SIG-M5 treated with dmso at 0.1 percent for 504 hours (cell line): ENCODE data around the gene MLXIP.
"Not testable (repeated sequence)": the region's sequence is repeated elsewhere in the genome, so short reads cannot be mapped to it uniquely, and the experiment has no call there.

Source experiments
- DNase-seq: peaks from one replicate; lab custom pipeline; 2025; ENCODE audit not compliant: unreplicated experiment; lab: John Stamatoyannopoulos, UW

Gene MLXIP

GRCh38 chr12:122094137-122094734 is 15.7 kb downstream of the MLXIP start:
- no peak for DNase-seq

DNA sequence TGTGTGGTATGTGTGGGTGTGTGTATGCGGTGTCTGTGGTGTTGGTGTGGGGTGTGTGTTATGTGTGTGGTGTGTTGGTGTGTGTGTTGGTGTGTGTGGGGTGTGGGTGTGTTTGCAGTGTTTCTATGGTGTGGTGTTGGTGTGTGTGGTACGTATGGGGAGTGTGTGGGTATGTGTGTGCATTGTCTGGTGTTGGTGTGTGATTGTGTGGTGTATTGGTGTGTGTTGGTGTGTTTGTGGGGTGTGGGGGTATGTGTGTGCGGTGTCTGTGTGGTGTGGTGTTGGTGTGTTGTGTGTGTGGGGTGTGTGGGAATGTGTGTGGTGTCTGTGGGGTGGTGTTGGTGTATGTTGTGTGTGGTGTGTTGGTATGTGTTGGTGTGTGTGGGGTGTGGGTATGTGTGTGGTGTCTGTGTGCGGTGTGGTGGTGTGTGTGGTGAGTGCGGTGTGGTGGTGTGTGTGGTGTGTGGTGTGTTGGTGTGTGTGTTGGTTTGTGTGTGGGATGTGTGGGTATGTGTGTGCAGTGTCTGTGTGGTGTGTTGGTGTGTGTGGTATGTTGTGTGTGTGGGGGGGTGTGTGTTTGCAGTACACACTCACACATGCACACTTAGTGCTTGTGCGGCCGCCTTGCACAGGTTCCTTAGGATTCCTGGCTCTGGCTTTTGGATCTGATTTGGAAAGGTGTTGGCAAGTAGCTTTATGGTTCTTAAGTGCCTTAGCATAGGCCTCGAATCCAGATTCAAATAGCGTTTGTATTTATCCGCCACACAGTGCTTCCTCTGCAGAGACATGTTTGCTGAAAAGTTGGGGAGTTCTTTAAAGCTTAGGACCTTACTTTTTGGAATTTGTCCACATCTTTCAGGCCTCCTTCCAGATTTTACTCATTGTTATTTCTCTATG is 16.4 kb downstream of the MLXIP start:
- no peak for DNase-seq

DNA sequence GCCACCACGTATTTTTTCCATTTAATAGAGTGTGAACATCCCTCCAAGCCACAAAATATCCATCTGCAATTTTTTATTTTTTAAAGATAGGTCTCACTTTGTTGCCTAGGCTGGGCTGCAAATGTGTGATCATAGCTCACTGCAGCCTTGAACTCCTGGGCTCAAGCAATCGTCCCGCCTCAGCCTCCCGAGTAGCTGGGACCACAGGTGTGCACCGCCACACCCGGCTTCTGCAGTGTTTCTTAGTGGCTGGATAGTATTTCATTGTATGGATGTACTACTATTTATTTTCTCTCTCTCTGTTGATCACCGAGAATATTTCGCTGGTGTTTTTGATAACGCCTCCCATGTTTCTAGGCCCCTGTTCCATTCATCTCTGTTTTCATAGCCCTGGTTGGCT is 17.5 kb downstream of the MLXIP start:
- no peak for DNase-seq

DNA sequence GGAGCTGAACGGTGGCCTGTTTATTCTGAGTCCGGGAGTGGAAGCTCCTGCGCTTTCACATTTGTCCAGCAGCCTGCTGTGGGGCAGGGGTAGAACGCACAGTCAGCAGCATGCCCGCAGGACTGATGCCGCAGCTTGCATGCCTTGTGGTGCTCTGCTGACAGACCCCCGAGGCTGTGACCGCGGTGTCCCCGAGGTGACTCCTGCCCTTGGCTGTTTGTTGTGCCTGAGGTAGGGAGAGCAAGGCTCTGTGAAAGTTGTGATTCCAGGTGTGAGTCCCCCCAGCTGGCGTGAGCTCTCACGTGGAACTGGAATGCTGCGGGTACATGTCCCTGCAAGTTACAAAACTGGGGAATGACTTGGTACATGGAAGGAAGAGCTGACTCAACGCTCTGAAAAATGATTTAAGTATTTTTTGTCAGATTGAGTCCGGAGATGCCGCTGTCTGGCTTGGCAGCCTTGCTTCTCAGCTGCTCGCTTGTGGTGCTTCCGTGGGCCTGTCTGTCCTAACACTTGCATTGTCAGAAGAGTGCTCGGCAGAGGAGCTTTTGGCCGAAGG is 18.1 kb downstream of the MLXIP start:
- no peak for DNase-seq

- DNase-seq: no peak
Observed at GRCh38 chr12:122097584-122097926, 19.0 kb downstream of the MLXIP start.

GRCh38 chr12:122097927-122098756 is 19.6 kb downstream of the MLXIP start:
- DNase-seq: peak; percentile 54

DNA sequence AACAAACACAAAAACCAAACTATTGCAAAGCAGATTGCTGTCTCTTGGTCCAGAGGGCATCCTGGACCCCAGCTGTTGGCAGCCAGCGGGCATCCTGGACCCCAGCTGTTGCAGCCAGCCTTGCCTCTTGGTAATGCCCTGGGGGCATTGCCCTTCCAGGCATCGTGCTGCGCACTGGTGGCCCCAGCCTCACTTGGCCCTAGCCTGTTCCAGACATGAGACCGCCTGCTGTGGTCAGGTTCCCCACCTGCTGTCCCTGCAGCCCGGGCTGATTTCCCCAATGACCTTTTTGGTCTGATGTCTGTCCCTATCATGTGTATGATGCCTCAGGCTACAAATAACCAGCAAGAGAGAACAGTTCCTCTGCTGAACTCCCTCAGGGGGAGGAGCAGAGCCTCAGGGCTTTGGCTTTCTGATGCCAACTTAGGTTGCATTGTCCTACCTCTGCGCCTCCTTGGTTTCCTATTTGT is 20.8 kb downstream of the MLXIP start:
- no peak for DNase-seq

GRCh38 chr12:122099856-122100255 is 21.3 kb downstream of the MLXIP start:
- no peak for DNase-seq

- DNase-seq: no peak
Observed at GRCh38 chr12:122100568-122100967, 22.0 kb downstream of the MLXIP start.

- DNase-seq: no peak
Observed at GRCh38 chr12:122102331-122102730, 23.8 kb downstream of the MLXIP start.

GRCh38 chr12:122104844-122105243 is 26.3 kb downstream of the MLXIP start:
- DNase-seq: no peak

GRCh38 chr12:122105496-122105895 is 26.9 kb downstream of the MLXIP start:
- not testable (repeated sequence) for DNase-seq

- no peak for DNase-seq
Observed at GRCh38 chr12:122106843-122107242, 28.3 kb downstream of the MLXIP start.

- DNase-seq: no peak
Observed at GRCh38 chr12:122107261-122107660, 28.7 kb downstream of the MLXIP start.

- peak; percentile 47 for DNase-seq
Observed at GRCh38 chr12:122111089-122111641, 32.6 kb downstream of the MLXIP start.

- no peak for DNase-seq
Observed at GRCh38 chr12:122116707-122117535, 38.4 kb downstream of the MLXIP start.

GRCh38 chr12:122117979-122118378 is 39.4 kb downstream of the MLXIP start:
- DNase-seq: no peak

DNA sequence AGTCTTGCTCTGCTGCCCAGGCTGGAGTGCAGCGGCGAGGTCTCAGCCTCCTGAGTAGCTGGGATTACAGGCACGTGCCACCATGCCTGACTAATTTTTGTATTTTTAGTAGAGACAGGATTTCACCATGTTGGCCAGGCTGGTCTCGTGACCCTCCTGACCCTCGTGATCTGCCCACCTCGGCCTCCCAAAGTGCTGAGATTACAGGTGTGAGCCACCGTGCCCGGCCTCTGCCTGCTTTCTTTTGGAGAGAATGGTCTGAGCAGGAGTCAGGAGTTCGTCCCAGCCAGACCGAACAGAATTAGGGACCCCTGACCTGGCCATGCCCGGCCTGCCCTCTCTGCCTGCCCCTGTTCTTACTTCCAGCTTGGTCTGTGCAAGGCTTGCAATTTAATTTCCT is 42.8 kb downstream of the MLXIP start:
- DNase-seq: not testable (repeated sequence)

DNA sequence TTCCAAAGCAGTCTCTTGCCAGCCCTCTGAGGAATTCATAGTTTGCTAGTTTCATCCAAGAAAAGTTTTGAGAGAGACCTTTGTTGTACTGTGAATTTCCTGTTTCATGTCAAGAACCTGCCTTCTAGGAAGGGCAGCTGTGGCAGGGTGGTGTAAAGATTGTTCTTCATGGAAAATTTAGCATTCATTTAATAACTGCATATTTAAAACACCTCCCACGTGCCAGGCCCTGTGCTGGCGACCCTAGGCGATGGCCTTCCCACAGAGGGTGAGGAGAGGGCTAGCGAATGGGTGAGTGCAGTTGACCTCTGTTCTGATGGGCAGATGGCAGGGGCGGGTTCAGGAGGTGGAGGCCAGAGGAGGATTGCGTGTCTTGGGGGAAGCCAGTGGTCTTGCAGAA is 43.2 kb downstream of the MLXIP start:
- no peak for DNase-seq
